ENCODE measurements around the gene PTPRN2. TPM values are rescaled to one million over a fixed set of nuclear protein-coding genes. Genes with fewer than 3 reads are reported as not detected.

PTPRN2 gene
- total RNA-seq, 1 donor from 2014 or later: 11.4 TPM

DNA sequence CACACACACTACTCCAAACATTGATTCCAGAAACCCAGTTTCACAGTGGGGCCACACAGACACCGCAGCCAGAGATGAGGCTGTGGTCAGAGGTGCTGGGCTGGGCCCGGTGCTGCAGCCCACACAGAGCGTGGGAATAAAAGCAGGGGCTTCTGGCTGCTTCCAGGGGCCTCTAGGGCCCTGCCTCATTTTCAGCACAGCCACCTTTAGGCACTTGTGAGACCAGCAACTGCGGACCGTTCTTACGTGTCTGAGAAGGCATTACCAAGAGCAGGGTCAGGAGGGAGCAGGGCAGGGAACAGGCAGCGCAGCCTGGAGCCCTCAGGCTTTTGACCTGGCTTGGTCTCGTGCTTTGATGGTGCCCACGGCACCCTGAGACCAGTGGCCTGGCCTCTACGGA lies 980.4 kb downstream of the PTPRN2 start:
- Mint-ChIP-seq H3K9me3 (ENCODE audit: low read depth) (no peaks in the 10 kb centered on the region), H3K27me3 (peaks cover 13% of the 10 kb centered on the region), H3K4me3 (ENCODE audit: low read depth) (no peak overlapping the region), H3K36me3 (ENCODE audit: insufficient read depth) (no peaks in the 10 kb centered on the region), H3K27ac (no peak overlapping the region), H3K4me1 (ENCODE audit: low read depth) (no peaks in the 10 kb centered on the region)
- DNase-seq (ENCODE audit: low spot score, unreplicated experiment): no peak
- TF ChIP-seq, protein P1, sequence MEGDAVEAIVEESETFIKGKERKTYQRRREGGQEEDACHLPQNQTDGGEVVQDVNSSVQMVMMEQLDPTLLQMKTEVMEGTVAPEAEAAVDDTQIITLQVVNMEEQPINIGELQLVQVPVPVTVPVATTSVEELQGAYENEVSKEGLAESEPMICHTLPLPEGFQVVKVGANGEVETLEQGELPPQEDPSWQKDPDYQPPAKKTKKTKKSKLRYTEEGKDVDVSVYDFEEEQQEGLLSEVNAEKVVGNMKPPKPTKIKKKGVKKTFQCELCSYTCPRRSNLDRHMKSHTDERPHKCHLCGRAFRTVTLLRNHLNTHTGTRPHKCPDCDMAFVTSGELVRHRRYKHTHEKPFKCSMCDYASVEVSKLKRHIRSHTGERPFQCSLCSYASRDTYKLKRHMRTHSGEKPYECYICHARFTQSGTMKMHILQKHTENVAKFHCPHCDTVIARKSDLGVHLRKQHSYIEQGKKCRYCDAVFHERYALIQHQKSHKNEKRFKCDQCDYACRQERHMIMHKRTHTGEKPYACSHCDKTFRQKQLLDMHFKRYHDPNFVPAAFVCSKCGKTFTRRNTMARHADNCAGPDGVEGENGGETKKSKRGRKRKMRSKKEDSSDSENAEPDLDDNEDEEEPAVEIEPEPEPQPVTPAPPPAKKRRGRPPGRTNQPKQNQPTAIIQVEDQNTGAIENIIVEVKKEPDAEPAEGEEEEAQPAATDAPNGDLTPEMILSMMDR (IDR thresholded peaks at IDR 0.05; ENCODE audit: unreplicated experiment): no peak

GRCh38 chr7:157606140-157606539 lies 981.5 kb downstream of the PTPRN2 start:
- Mint-ChIP-seq H3K27ac (no peak overlapping the region), H3K36me3 (ENCODE audit: insufficient read depth) (no peaks in the 10 kb centered on the region), H3K4me1 (ENCODE audit: low read depth) (no peaks in the 10 kb centered on the region), H3K4me3 (ENCODE audit: low read depth) (no peak overlapping the region), H3K9me3 (ENCODE audit: low read depth) (no peaks in the 10 kb centered on the region), H3K27me3 (peaks cover 18% of the 10 kb centered on the region)
- DNase-seq (ENCODE audit: low spot score, unreplicated experiment): no peak
- TF ChIP-seq, protein P1 (IDR thresholded peaks at IDR 0.05; ENCODE audit: unreplicated experiment): no peak

DNA sequence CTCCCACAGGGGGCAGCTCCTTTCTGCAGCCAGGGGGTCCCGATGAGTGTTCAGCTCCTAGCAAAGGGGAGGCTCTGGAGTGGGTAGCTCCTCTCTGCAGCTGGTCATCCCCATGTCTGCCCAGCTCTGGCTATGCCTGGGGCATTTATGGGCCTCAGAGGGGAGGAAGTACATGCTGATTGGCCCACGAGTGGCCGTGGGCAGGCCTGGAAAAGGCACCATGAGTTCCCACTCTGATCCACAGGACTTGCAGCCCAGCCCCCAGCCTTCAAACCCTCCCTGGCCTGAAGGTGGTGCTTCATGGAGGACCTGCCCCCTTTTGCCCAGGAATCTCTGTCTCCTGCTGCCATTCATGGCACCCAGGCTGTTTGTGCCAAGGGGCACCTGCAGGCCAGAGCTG lies 982.0 kb downstream of the PTPRN2 start:
- H3K9me3 Mint-ChIP-seq (ENCODE audit: low read depth): no peaks in the 10 kb centered on the region
- DNase-seq (ENCODE audit: low spot score, unreplicated experiment): no peak
- TF ChIP-seq, protein P1 (IDR thresholded peaks at IDR 0.05; ENCODE audit: unreplicated experiment): no peak
- H3K27me3 Mint-ChIP-seq: peaks cover 23% of the 10 kb centered on the region
- H3K27ac Mint-ChIP-seq: no peak overlapping the region
- H3K4me1 Mint-ChIP-seq (ENCODE audit: low read depth): no peaks in the 10 kb centered on the region
- H3K36me3 Mint-ChIP-seq (ENCODE audit: insufficient read depth): no peaks in the 10 kb centered on the region
- no peak overlapping the region for H3K4me3 Mint-ChIP-seq (ENCODE audit: low read depth)

DNA sequence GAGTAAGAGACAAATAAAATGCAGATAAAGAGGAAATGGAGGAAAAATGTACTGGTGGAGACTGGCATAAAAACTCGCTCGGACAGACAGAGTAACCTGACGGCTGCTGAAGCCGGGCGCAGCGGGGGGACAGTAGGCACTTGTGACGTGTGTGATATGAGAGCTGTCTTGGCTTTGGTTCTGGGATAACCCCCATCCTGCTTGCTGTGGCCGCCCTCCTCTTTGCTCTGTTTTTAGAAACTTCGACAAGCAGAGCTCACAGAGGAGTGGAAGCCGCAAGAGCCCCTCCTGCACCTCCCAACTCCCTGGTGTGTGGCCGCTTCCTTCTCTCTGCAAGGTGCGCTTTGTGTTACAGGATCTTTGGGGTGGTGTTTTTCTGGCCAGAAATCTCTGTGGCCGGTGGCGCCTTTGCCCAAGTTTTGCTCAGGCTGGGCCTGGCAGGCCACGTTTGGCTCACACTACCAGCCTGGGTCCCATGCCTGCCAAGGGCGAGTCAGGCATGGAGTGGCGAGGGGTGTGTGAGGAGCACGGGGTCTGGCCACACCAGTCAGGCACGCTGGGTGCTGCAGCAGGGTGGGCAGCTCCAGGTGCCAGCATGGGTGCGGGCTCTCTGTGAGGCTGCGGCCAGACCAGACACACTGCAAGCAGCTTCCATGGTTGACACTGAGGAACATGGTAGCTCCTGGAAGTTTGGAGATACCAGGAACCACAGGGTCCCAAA lies 982.8 kb downstream of the PTPRN2 start:
- Mint-ChIP-seq H3K9me3 (ENCODE audit: low read depth) (no peaks in the 10 kb centered on the region), H3K4me1 (ENCODE audit: low read depth) (no peaks in the 10 kb centered on the region), H3K36me3 (ENCODE audit: insufficient read depth) (no peaks in the 10 kb centered on the region), H3K27me3 (peaks cover 25% of the 10 kb centered on the region), H3K4me3 (ENCODE audit: low read depth) (no peak overlapping the region), H3K27ac (no peak overlapping the region)
- DNase-seq (ENCODE audit: low spot score, unreplicated experiment): no peak
- TF ChIP-seq, protein P1 (IDR thresholded peaks at IDR 0.05; ENCODE audit: unreplicated experiment): no peak

- Mint-ChIP-seq H3K36me3 (ENCODE audit: insufficient read depth) (no peaks in the 10 kb centered on the region), H3K9me3 (ENCODE audit: low read depth) (no peaks in the 10 kb centered on the region), H3K27ac (no peak overlapping the region), H3K4me3 (ENCODE audit: low read depth) (no peak overlapping the region), H3K4me1 (ENCODE audit: low read depth) (no peaks in the 10 kb centered on the region), H3K27me3 (peaks cover 25% of the 10 kb centered on the region)
- TF ChIP-seq, protein P1 (IDR thresholded peaks at IDR 0.05; ENCODE audit: unreplicated experiment): no peak
- DNase-seq (ENCODE audit: low spot score, unreplicated experiment): no peak
Measured at GRCh38 chr7:157603716-157604115, 983.9 kb downstream of the PTPRN2 start.
